ENCODE measurements around the gene CEMP1. TPM values are rescaled to one million over a fixed set of nuclear protein-coding genes. Genes with fewer than 3 reads are reported as not detected.
A peak's percentile ranks its signal among the peaks of the same experiment; 100 is the strongest.
"Not testable (repeated sequence)": the region's sequence is repeated elsewhere in the genome, so short reads cannot be mapped to it uniquely, and the experiment has no call there.

CEMP1 gene
- total and polyA plus RNA-seq, 8 donors = 0.12 to 1.2 (median 0.71) TPM

DNA sequence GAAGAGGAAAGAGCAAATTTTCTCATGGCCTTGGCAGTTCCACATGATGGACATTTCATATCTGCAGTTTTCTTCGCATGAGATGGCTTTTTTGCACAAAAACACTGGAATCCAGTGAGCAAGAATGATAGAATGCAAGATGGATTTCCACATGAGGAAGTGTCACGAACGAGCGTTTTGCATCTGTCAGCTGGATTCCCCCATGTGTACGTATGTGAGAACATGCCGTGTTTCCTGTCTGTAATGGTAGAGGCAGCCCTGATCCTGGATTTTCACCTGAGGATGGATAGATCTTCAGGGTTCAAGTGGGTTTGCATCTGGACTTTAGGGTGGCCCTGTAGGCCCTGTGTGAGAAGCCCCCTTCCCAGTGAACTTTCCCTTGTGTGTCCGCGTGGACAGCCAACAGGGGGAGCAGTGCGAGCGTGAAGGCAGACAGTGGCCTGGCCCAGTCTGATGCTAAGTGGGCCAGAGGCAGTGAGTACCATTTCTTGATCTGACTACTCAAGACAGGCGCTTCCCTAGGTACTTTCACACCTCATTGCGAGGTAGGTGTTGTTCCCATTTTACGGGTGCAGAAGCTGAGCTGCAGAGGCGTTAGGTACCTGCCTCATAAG, 8.7 kb upstream of the CEMP1 start:
- H3K36me3 ChIP-seq; ATAC-seq; FAIRE-seq; H3K27ac ChIP-seq; H3K9me3 ChIP-seq; intact Hi-C loops (cut with DNase I); H3K27me3 ChIP-seq; H3K4me3 ChIP-seq: not testable (repeated sequence)
- TF ChIP-seq, protein P1, sequence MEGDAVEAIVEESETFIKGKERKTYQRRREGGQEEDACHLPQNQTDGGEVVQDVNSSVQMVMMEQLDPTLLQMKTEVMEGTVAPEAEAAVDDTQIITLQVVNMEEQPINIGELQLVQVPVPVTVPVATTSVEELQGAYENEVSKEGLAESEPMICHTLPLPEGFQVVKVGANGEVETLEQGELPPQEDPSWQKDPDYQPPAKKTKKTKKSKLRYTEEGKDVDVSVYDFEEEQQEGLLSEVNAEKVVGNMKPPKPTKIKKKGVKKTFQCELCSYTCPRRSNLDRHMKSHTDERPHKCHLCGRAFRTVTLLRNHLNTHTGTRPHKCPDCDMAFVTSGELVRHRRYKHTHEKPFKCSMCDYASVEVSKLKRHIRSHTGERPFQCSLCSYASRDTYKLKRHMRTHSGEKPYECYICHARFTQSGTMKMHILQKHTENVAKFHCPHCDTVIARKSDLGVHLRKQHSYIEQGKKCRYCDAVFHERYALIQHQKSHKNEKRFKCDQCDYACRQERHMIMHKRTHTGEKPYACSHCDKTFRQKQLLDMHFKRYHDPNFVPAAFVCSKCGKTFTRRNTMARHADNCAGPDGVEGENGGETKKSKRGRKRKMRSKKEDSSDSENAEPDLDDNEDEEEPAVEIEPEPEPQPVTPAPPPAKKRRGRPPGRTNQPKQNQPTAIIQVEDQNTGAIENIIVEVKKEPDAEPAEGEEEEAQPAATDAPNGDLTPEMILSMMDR (IDR thresholded peaks at IDR 0.05) = peak in 1 of 4 donors; percentile 11
- 36 to 43% methylated on average over 14 of the region's 14 CpGs for WGBS, 2 donors
- peak in 5 of 6 donors; percentile 12 to 63 (median 36) for DNase-seq
- H3K4me1 ChIP-seq = peaks cover 5 to 22% (median 8%) of the 10 kb centered on the region in 3 donors

DNA sequence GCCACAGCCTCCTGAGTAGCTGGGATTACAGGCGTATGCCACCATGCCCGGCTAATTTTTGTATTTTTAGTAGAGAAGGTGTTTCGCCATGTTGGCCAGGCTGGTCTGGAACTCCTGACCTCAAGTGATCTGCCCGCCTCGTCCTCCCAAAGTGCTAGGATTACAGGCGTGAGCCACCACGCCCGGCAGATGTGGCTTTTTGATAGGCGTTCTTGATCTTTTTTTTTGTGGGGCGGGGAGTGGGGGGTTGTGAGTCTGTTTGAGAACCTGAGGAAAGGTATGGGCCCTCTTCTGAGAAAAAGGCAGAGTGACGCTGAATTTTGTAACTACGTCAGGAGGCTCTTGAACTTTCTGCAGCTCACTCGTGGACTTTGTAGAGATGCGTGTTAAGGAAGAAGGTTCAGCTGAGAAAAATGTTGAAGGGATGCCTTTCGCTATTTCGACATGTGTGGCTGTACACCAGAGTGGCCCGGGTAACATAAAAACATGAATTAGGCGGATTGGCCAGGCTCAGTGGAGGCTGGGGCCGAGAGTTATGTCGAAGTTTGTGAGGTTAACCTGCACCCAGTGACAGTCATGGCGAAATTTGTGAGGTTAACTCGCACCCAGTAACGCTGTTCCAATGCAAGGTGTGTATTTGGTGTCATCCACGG, 8.1 kb upstream of the CEMP1 start:
- not testable (repeated sequence) for H3K27ac ChIP-seq

DNA sequence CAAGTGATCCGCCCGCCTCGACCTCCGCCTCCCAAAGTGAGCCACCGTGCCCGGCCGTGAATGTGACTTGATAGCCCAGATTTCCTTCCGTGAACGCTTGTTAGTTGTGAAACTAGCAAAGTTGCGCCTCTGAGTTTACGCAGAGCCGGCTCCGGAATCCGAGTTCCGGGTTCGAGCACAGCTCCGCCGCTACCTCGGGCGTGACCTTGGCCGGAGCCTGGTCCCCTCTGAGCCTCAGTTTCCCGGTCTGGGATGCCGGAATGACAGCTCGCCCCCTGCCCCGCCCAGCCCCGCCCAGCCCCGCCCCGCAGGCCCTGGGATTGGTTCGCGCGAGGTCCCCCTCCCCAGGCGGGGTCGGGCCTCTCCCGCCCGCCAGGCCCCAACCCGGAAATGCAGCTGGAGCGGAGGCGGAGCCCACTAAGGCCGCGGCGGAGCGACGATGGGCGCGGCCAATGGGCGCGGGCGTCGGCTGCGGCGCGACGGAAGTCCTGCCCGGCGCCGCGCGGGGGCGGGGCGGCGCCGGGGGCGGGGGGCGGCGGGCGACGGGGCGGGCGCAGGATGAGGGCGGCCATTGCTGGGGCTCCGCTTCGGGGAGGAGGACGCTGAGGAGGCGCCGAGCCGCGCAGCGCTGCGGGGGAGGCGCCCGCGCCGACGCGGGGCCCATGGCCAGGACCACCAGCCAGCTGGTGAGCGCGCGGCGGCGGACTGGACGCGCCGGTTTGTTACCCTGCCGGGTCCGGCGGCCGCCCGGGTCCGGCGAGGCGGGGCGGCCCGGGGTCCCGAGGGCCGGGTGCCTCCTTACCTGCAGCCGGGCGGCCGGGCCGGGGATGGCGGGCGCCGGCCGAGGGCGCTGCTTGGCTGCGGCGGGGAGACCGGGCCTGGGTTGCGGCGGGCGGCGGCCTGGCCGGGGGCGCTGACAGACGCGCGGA, 6.5 kb upstream of the CEMP1 start, which contains the start of gene PDPK1:
PDPK1 (plus strand) TSS at position 571 of the 929 bp plus-strand sequence; CDS start at position 663, 92 bp downstream.
- intact Hi-C loops (cut with DNase I) = no loop called here

More for the DNA sequence above, 8.1 kb upstream of the CEMP1 start:
- DNase-seq = peak in 2 of 6 donors; percentile 14
- H3K4me1 ChIP-seq = peaks cover 5 to 22% (median 8%) of the 10 kb centered on the region in 3 donors
- H3K4me3 ChIP-seq = peak overlapping the region in 1 of 4 donors; percentile 61
- intact Hi-C loops (cut with DNase I); H3K36me3 ChIP-seq; H3K27me3 ChIP-seq; FAIRE-seq; ATAC-seq; H3K9me3 ChIP-seq: not testable (repeated sequence)
- WGBS, 2 donors = 58 to 66% methylated on average over 24 of the region's 24 CpGs

DNA sequence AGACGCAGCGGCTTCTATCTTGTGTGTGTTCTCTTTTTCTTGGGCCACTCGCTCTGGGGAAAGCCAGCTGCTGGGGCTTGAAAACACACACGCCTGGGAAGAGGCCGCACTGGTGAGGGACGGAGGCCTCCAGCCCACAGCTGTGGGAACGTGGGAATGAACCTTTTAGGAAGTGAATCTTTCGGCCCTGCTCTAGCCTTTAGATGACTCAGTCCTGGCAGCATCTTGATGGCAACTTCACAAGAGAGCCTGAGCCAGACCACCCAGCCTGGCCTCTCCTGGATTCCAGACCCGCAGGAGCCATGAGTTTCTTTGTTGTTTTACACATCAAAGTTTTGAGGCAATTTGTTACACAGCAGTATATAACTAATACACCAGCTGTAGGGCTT, 4.4 kb upstream of the CEMP1 start:
- Histone ChIP-seq H3K9me3 (no peaks in the 10 kb centered on the region), H3K27me3 (no peaks in the 10 kb centered on the region), H3K27ac (no peak overlapping the region), H3K4me1 (peaks cover 3 to 14% (median 9%) of the 10 kb centered on the region in 3 donors), H3K4me3 (no peak overlapping the region), H3K36me3 (no peaks in the 10 kb centered on the region)
- WGBS, 2 donors = 83 to 86% methylated on average over 9 of the region's 9 CpGs
- intact Hi-C loops (cut with DNase I) = no loop called here
- DNase-seq = peak in 3 of 6 donors; percentile 5 to 34 (median 20)
- TF ChIP-seq, protein P1 (IDR thresholded peaks at IDR 0.05) = no peak
- no peak for FAIRE-seq
- no peak for ATAC-seq

More for the DNA sequence above, 6.5 kb upstream of the CEMP1 start, which contains the start of gene PDPK1:
- WGBS, 2 donors = 0% methylated on average over 69 to 126 of the region's 126 CpGs
- peak within 1 kb of the TSS; percentile 49 to 79 (median 62) for H3K27ac ChIP-seq
- peaks cover 8 to 22% (median 9%) of the 10 kb centered on the region in 3 donors for H3K4me1 ChIP-seq
- H3K9me3 ChIP-seq = no peaks in the 10 kb centered on the region
- DNase-seq (peak; percentile 92 to 97 (median 96)), FAIRE-seq (no peak), ATAC-seq (peak; percentile 90 to 92 (median 90))
- H3K36me3 ChIP-seq = no peaks in the 10 kb centered on the region
- peak within 1 kb of the TSS; percentile 40 to 61 (median 50) for H3K4me3 ChIP-seq
- TF ChIP-seq, protein P1 (IDR thresholded peaks at IDR 0.05) = no peak
- H3K27me3 ChIP-seq = no peaks in the 10 kb centered on the region

DNA sequence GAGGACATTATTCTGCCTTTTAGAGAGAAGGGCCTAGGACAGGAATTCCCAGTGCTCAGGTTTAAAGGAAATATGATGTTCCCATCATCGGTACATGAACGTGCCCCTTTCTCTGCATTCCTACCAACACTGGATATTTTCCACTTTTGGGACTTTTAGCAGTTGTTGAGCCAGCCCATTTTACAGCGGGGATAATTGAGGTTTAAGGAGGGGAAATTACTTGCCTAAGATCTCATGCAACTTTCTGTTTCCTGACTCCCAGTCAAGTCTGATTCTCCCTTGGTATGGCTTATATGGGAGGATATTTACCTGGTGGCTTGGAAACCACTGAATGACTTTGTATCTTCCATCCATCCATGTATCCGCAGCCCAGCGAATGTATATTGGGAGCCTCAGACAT, 3.1 kb upstream of the CEMP1 start:
- ATAC-seq; H3K4me3 ChIP-seq; DNase-seq; FAIRE-seq; H3K27me3 ChIP-seq; intact Hi-C loops (cut with DNase I); H3K27ac ChIP-seq; H3K9me3 ChIP-seq; H3K4me1 ChIP-seq; H3K36me3 ChIP-seq: not testable (repeated sequence)
- 88 to 89% methylated on average over 5 of the region's 5 CpGs for WGBS, 2 donors
